WTC11 (cell line): ENCODE results near the gene CLIC1. TPM values are rescaled to one million over a fixed set of nuclear protein-coding genes. Genes with fewer than 3 reads are reported as not detected.

Experiments
- ATAC-seq: fragments of 200-7000 bp; cut with Tn5 transposase; 2 replicates; pipeline ENCODE4 v1.10.0; 2021; ENCODE audit warnings: mild to moderate bottlenecking, moderate library complexity
- CTCF ChIA-PET: fragments of 300-600 bp; sonication (Branson Sonifier 250); formaldehyde crosslinking; loops from one replicate; lab custom pipeline; 2021; ENCODE audit warnings: antibody characterized with exemption; lab: Charles Lee
- POLR2A ChIA-PET: fragments of 350-600 bp; sonication (Branson Sonifier 250); formaldehyde crosslinking; loops from one replicate; lab custom pipeline; 2021; ENCODE audit warnings: antibody characterized with exemption; lab: Charles Lee
- DNase-seq: peaks from one replicate; pipeline ENCODE4 v3.0.0; 2021; ENCODE audit warnings: low spot score
- H3K27ac Mint-ChIP-seq: 2 replicates; pipeline ENCODE4 v1.8.0; 2021; ENCODE audit warnings: mixed read lengths
- H3K27me3 Mint-ChIP-seq: 2 replicates; pipeline ENCODE4 v1.8.0; 2021; ENCODE audit warnings: low read depth, mild to moderate bottlenecking, moderate library complexity, mixed read lengths
- H3K36me3 Mint-ChIP-seq: 2 replicates; pipeline ENCODE4 v1.8.0; 2021; ENCODE audit warnings: mixed read lengths
- H3K4me1 Mint-ChIP-seq: 2 replicates; pipeline ENCODE4 v1.8.0; 2022; ENCODE audit warnings: mixed read lengths
- H3K4me3 Mint-ChIP-seq: 2 replicates; pipeline ENCODE4 v1.8.0; 2021; ENCODE audit warnings: mild to moderate bottlenecking, moderate library complexity, mixed read lengths
- H3K9me3 Mint-ChIP-seq: 2 replicates; pipeline ENCODE4 v1.8.0; 2021; ENCODE audit warnings: mixed read lengths
- AFF4 ChIP-seq: sonication (generic); formaldehyde crosslinking; IDR thresholded peaks from 2 replicates; pipeline ENCODE4 v1.8.1; 2023; ENCODE audit warnings: mild to moderate bottlenecking, missing genetic modification reagents, borderline replicate concordance
- ARID4B ChIP-seq: sonication (generic); formaldehyde crosslinking; IDR thresholded peaks from 2 replicates; pipeline ENCODE4 v1.8.0; 2023; ENCODE audit warnings: missing genetic modification reagents, mild to moderate bottlenecking, borderline replicate concordance
- CREB1 ChIP-seq: sonication (generic); formaldehyde crosslinking; IDR thresholded peaks from 2 replicates; pipeline ENCODE4 v1.8.0; 2023; ENCODE audit warnings: mild to moderate bottlenecking, missing genetic modification reagents
- CREM ChIP-seq: sonication (generic); formaldehyde crosslinking; IDR thresholded peaks from 2 replicates; pipeline ENCODE4 v1.8.1; 2022; ENCODE audit warnings: mild to moderate bottlenecking, missing genetic modification reagents, moderate library complexity
- FOXK1 ChIP-seq: sonication (generic); formaldehyde crosslinking; IDR thresholded peaks from 2 replicates; pipeline ENCODE4 v1.8.0; 2022; ENCODE audit warnings: mild to moderate bottlenecking, moderate library complexity, missing genetic modification reagents
- FOXP1 ChIP-seq: sonication (generic); formaldehyde crosslinking; IDR thresholded peaks from 2 replicates; pipeline ENCODE4 v1.8.0; 2022; ENCODE audit warnings: missing genetic modification reagents, mild to moderate bottlenecking, moderate library complexity, borderline replicate concordance
- GABPB1 ChIP-seq: sonication (generic); formaldehyde crosslinking; IDR thresholded peaks from 2 replicates; pipeline ENCODE4 v1.8.1; 2023; ENCODE audit warnings: mild to moderate bottlenecking, missing genetic modification reagents
- GTF2I ChIP-seq: fragments of 250-450 bp; sonication (Bioruptor Pico); conservative IDR thresholded peaks from 2 replicates; pipeline ENCODE4 v1.4.0; 2021; ENCODE audit warnings: mild to moderate bottlenecking
- JAZF1 ChIP-seq: fragments of 250-450 bp; sonication (Bioruptor Pico); IDR thresholded peaks from 2 replicates; pipeline ENCODE4 v1.9.0; 2021; ENCODE audit warnings: moderate library complexity, mild to moderate bottlenecking, inconsistent platforms
- MLX ChIP-seq: sonication (generic); formaldehyde crosslinking; IDR thresholded peaks from 2 replicates; pipeline ENCODE4 v1.8.1; 2023; ENCODE audit warnings: mild to moderate bottlenecking, missing genetic modification reagents, moderate library complexity
- MYBL2 ChIP-seq: sonication (generic); formaldehyde crosslinking; IDR thresholded peaks from 2 replicates; pipeline ENCODE4 v1.8.1; 2023; ENCODE audit warnings: mild to moderate bottlenecking, moderate library complexity, missing genetic modification reagents
- NFYB ChIP-seq: sonication (generic); formaldehyde crosslinking; conservative IDR thresholded peaks from 2 replicates; pipeline ENCODE4 v1.8.0; 2022; ENCODE audit warnings: low read depth, missing genetic modification reagents
- SOX15 ChIP-seq: fragments of 250-450 bp; sonication (Bioruptor Pico); IDR thresholded peaks from 2 replicates; pipeline ENCODE4 v1.9.0; 2021; ENCODE audit warnings: mild to moderate bottlenecking
- SP1 ChIP-seq: sonication (generic); formaldehyde crosslinking; conservative IDR thresholded peaks from 2 replicates; pipeline ENCODE4 v1.8.1; 2022; ENCODE audit warnings: missing genetic modification reagents
- STAT6 ChIP-seq: sonication (generic); formaldehyde crosslinking; conservative IDR thresholded peaks from 2 replicates; pipeline ENCODE4 v1.8.1; 2023; ENCODE audit warnings: mild to moderate bottlenecking, low read depth, missing genetic modification reagents, moderate library complexity
- TEAD1 ChIP-seq: sonication (generic); formaldehyde crosslinking; IDR thresholded peaks from 2 replicates; pipeline ENCODE4 v1.8.0; 2022; ENCODE audit warnings: mild to moderate bottlenecking, missing genetic modification reagents
- ZNF121 ChIP-seq: sonication (generic); formaldehyde crosslinking; IDR thresholded peaks from 2 replicates; pipeline ENCODE4 v1.8.0; 2023; ENCODE audit warnings: missing genetic modification reagents
- ZNF416 ChIP-seq: fragments of 250-450 bp; sonication (Bioruptor Pico); IDR thresholded peaks from 2 replicates; pipeline ENCODE4 v1.9.0; 2021; ENCODE audit warnings: mild to moderate bottlenecking, inconsistent platforms
- ZNF671 ChIP-seq: fragments of 250-450 bp; sonication (Bioruptor Pico); IDR thresholded peaks from 2 replicates; pipeline ENCODE4 v1.8.0; 2021; ENCODE audit warnings: mild to moderate bottlenecking
- total RNA-seq: library from RNA; stranded (reverse); gene quantifications from 3 replicates; pipeline ENCODE4 v1.2.3, GENCODE V29; 2021

Gene CLIC1
- total RNA-seq, 1 experiment from 2014 or later: 244 TPM

- TF ChIP-seq ZNF416 (CRISPR knock-in tag) (no peak), STAT6 (CRISPR knock-in tag) (no peak), ZNF671 (CRISPR knock-in tag) (no peak), JAZF1 (no peak), SOX15 (CRISPR knock-in tag) (no peak), CREB1 (CRISPR knock-in tag) (no peak), FOXP1 (CRISPR knock-in tag) (no peak)
Observed at GRCh38 chr6:31705931-31706330, 30.4 kb downstream of the CLIC1 start (continued).

- Mint-ChIP-seq H3K4me3 (peak within 1 kb of the TSS; percentile 95), H3K27me3 (peaks cover 7% of the 10 kb centered on the region; the same call in 1 of the 2 replicates), H3K4me1 (peaks cover 12% of the 10 kb centered on the region), H3K27ac (peak within 1 kb of the TSS; percentile 99), H3K36me3 (no peaks in the 10 kb centered on the region; the same call in 1 of the 2 replicates), H3K9me3 (no peaks in the 10 kb centered on the region)
- TF ChIP-seq NFYB (CRISPR knock-in tag): no peak
- 0 out of 2 replicates have a peak, but pooled peaks have one; percentile 44 for TF ChIP-seq CREM (CRISPR knock-in tag)
- no peak; the same call in 1 of the 2 replicates for TF ChIP-seq ARID4B (CRISPR knock-in tag)
- TF ChIP-seq FOXK1 (CRISPR knock-in tag): 0 out of 2 replicates have a peak, but pooled peaks have one; percentile 45
- peak; percentile 85 for TF ChIP-seq GABPB1 (CRISPR knock-in tag)
- no peak for TF ChIP-seq GTF2I (CRISPR knock-in tag)
- peak; percentile 68 for TF ChIP-seq SP1 (CRISPR knock-in tag)
- CTCF ChIA-PET: interaction anchor here (0.6 to 2.2 kb wide), 19 partner anchors 9 to 249 kb away, joined by 3 to 15 read pairs (median 5); partner anchors contain the start of genes DDAH2, LY6G5C, MPIG6B and VARS1
- DNase-seq: peak; percentile 98
- POLR2A ChIA-PET: interaction anchor here (1.0 to 1.3 kb wide), 5 partner anchors 14 to 124 kb away, joined by 3 to 5 read pairs (median 4); partner anchors contain the start of genes C6orf47, GPANK1 and HSPA1B
- ATAC-seq: peak; percentile 95
Observed at GRCh38 chr6:31702819-31703716, 33.3 kb downstream of the CLIC1 start, which contains the start of gene ABHD16A. TSS of gene ABHD16A (minus strand) at chr6:31703324. CDS start at chr6:31703281, 43 bp downstream.

- ChIA-PET CTCF (interaction anchor here (0.8 to 2.2 kb wide), 9 partner anchors 13 to 250 kb away, joined by 4 to 15 read pairs (median 7); partner anchors contain the start of genes DDAH2, LY6G5C and VARS1), POLR2A (interaction anchor here (1.2 to 1.3 kb wide), 3 partner anchors 38 to 125 kb away, joined by 4 to 5 read pairs (median 4); partner anchors contain the start of genes GPANK1 and HSPA1B)
- Mint-ChIP-seq H3K4me3 (peak overlapping the region; percentile 95), H3K9me3 (no peaks in the 10 kb centered on the region), H3K27me3 (peaks cover 7% of the 10 kb centered on the region; the same call in 1 of the 2 replicates), H3K4me1 (peaks cover 12% of the 10 kb centered on the region), H3K27ac (peak overlapping the region; percentile 94), H3K36me3 (no peaks in the 10 kb centered on the region; the same call in 1 of the 2 replicates)
- DNase-seq (no peak), ATAC-seq (peak; percentile 14)
- TF ChIP-seq AFF4 (CRISPR knock-in tag) (no peak), ZNF121 (CRISPR knock-in tag) (no peak), MYBL2 (CRISPR knock-in tag) (no peak), MLX (CRISPR knock-in tag) (no peak), TEAD1 (CRISPR knock-in tag) (no peak)
Observed at GRCh38 chr6:31702405-31702818, 33.9 kb downstream of the CLIC1 start.
